ENCODE data around the gene KLHDC2.
"Not testable (repeated sequence)": the region's sequence is repeated elsewhere in the genome, so short reads cannot be mapped to it uniquely, and the experiment has no call there.

The KLHDC2 gene, protein sequence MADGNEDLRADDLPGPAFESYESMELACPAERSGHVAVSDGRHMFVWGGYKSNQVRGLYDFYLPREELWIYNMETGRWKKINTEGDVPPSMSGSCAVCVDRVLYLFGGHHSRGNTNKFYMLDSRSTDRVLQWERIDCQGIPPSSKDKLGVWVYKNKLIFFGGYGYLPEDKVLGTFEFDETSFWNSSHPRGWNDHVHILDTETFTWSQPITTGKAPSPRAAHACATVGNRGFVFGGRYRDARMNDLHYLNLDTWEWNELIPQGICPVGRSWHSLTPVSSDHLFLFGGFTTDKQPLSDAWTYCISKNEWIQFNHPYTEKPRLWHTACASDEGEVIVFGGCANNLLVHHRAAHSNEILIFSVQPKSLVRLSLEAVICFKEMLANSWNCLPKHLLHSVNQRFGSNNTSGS

DNA sequence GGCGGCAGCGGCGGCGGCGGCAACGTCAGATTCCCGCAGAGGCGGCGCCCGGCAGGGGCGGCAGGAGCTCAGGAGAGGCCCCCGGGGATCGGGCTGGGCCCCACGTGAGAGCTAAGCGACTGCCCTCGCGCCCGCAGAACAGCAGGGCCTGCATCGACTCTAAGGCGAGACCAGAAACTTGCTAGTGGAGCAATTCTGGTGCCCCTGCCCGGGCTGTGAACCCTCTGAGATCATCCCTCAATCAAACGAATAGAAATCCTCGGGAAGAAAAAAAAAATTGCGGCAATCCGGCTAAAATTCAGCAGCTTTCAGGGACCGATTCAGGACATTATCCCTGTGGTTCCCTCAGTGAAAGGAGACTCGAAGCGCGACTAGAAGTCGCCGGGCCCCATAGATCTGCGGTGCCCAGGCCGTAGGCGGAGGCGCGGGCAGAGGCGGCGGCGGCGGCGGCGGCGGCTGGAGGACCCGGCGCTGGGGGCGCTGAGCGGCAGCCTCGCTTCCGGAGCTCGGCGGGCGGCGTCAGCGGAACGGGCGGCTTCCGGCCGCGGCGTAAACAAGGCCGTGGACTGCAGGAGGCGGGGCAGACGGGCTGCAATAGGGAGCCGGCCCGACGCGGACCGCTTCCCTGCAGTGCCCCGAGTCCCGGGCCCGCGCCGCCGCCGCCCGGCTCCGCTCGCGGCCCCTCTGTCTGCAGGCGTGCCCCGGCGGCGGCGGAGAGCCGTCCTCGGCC is at the start of gene KLHDC2:
KLHDC2 (plus strand) TSS at position 583 of the 730 bp plus-strand sequence. CDS start 316 bp downstream, outside the sequence.
- DNase-seq (ENCODE audit: low read depth), result peak; percentile 92

DNA sequence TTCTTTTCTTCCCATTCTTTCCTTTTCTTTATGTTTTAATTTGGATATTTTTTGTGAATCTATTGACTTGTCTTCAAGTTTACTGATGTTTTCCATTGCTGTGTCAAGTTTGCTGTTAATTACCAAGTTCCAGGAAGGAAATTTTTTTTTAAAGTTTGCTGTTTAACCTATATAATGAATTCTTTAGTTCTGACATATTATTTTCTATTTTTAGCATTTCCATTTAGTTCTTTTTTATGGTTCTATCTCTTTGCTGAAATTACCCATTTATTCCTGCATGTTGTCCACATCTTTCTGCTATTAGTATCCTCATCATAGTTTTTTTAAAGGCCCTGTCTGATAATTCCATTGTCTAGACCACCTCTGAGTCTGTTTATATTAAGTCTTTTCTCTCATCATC is 47.2 kb upstream of the KLHDC2 start:
- DNase-seq (ENCODE audit: low read depth), result no peak

DNA sequence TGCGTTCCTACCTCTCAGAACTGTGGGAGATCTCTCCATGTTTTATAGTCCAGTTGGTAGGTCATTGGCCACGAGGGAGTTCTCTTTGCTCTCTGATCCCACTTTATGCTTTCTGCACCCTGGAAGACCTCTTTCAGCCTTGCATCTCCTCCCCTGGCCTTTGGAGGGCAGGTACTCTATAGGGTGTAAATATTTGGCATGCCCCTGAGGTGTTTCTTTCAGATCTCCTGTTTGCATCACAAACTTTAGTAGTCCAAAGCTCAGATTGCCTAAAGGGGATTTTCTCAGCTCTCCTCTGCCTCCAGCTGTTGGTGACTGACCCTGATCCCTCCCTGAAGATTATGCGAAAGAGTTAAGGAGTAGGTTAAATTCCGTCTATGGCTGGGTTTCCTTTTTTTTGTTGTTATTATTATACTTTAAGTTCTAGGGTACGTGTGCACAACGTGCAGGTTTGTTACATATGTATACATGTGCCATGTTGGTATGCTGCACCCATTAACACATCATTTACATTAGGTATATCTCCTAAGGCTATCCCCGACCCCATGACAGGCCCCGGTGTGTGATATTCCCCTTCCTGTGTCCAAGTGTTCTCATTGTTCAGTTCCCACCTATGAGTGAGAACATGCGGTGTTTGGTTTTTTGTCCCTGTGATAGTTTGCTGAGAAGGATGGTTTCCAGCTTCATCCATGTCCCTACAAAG is 46.1 kb upstream of the KLHDC2 start:
- DNase-seq (ENCODE audit: low read depth), result not testable (repeated sequence)

DNA sequence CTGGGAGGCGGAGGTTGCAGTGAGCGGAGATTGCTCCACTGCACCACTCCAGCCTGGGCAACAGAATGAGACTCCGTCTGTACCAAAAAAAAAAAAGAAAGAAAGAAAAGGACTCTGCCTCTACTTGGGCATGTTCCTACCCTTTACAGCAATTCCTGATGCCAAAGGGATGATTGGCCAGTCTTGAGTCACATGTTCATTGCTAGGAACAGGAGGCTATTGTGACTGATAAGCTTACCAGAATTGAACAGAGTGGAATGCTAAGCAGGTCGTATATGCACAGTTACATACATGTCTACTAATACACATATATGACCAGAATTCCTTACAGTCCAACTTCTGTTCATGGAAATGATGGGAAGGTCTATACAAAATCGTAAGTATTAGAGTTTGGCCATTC is 40.8 kb upstream of the KLHDC2 start:
- DNase-seq (ENCODE audit: low read depth), result no peak

DNA sequence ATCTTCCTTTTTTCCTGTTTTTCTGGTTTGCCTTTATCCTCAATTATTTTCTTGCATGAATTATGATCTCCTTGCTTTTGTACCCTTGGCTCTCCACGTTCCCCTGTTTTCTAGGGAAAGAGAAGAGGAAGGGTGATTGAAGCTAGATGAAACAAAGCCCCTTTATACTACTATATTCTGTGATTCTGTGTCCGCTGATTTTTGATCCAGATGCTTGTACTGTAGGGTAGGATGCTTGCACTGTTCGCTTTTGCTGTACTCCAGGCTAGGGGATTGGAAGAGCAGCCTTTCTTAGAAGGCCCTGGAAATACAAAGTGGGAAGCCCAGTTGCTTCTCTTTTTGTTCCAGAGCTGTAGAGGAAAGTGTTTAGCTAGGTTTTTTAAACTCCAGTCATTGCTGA is 35.1 kb upstream of the KLHDC2 start:
- DNase-seq (ENCODE audit: low read depth), result no peak

DNA sequence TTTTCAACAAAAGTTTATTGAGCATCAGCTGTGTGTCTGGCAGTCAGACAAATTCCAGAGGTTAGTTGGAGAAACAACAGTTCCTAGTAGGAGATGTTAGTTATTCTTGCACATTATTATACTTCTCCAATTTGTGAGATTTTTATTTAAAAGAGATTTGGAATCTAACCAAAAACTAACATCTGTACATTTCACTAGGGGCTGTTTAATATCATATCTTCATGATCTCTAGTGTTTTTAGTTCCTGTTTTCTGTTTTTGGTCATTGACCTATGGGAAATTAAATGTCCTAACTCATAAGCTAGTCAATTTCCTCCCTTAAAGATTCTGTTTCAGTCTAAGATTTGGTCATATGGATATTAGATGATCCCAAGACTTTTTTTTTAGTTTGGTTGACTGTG is 34.1 kb upstream of the KLHDC2 start:
- no peak for DNase-seq (ENCODE audit: low read depth)

DNA sequence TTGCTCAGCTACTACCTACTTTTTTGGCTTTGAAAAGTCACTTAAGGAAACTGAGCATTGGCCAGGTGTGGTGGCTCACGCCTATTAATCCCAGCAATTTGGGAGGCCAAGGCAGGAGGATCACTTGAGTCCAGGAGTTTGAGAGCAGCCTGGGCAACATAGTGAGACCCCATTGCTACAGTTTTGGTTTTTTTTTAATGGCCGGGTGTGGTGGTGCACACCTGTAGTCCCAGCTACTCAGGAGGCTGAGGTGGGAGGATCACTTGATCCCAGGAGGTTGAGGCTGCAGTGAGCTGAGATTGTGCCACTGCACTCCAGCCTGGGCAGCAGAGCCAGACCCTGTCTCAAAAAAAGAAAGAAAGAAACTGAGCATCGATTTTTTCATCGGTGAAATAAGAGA is 32.3 kb upstream of the KLHDC2 start:
- DNase-seq (ENCODE audit: low read depth), result not testable (repeated sequence)

DNA sequence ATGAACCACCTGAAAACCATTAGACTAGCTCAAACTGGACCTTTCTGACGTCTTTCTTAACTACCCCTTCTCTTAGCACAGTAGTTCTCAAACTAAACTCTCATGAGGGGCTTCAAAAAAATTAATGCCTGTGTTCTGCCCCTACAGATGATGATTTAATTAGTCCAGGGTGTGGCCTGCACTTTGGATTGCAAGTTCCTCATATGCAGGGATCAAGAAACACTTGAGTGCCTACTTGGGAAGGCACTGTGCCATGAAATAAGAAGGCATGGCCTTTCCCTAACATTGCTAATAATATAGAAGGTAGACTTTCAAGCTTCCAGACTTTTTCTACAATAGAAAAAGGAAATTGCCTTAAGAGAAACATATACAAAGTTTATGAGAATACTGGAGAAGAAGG is 22.8 kb upstream of the KLHDC2 start:
- no peak for DNase-seq (ENCODE audit: low read depth)

DNA sequence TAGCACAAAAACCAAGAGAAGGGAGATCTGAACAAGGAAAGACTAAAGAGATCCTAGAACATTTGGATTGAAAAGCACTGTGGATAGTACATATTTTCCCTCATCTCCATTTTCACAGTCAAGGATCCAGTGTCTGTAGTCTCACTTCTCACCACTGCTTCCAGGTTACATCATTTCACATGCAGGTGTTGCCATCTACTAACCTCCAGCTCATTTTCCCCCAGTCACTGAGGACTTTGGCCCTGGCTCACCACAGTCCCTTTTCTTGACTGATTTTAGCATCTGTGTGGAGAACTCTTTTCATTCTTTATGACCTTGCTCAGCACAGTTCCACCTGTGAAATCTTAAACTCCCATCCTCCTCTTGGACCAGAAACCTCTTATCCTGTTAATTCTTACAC is 21.5 kb upstream of the KLHDC2 start:
- DNase-seq (ENCODE audit: low read depth), result not testable (repeated sequence)

DNA sequence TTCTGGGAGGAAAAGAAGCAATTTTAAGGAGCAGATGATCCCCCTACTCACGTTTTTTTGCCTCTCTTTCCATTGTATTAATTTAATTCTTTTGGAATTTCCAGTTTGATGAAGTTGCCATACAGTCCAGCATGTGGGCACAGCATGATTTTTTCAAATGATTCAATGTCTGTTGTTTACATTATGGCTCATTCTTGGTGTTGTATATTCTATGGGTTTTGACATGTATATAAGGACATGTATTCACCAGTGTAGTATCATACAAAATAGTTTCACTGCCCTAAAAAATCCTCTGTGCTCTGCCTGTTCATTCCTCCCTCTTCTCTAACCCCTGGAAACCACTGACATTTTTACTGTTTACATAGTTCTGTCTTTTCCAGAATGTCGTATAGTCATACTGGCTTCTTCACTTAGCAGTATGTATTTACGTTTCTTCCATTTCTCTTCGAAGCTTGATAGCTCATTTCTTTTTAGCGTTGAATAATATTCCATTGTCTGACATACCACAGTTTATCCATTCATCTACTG is 13.3 kb upstream of the KLHDC2 start:
- DNase-seq (ENCODE audit: low read depth), result no peak

DNA sequence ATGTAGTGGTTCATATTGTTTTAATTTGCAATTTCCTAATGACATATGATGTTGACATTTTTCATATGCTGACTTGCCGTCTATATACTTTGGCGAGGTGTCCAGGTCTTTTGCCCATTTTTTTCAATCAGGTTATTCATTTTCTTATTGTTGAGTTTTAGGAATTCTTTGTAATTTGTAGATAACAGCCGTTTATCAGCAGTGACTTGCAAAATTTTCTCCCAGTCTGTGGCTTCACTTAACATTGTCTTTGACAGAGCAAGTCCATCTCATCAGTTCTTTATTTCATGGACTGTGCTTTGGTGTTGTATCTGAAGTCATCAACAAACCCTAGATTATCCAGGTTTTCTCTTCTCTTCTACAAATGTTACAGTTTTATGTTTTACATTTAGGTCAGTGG is 12.6 kb upstream of the KLHDC2 start:
- DNase-seq (ENCODE audit: low read depth), result no peak

DNA sequence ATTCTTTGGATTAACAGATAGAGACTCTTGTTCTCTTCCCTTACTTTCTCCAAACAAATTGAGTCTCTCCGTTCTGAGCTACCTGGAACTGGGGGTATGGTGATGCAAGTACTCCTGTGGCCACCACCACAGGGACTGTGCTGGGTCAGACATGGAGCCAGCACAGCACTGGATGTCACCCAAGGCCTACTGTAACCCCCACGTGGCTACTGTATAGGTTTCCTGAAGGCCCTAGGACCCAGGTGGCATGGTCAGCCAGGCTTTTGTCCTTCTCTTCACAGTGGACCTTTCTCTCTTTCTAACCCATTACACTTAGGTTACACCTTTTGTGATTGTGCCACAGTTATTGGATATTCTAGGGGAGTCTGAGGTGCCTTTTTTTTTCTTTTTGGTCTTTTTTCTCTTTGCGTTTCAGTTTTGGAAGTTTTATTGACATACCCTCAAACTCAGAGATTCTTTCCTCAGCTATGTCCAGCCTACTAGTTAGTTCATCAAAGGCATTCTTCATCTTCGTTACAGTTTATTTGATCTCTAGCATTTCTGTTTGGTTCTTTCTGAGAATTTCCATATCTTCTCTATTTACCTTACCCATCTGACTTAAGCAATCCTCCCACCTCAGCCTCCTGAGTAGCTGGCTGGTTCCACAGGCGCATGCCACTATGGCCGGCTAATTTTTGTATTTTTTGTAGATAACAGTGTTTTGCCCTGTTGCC is 6.0 kb upstream of the KLHDC2 start:
- DNase-seq (ENCODE audit: low read depth), result no peak

DNA sequence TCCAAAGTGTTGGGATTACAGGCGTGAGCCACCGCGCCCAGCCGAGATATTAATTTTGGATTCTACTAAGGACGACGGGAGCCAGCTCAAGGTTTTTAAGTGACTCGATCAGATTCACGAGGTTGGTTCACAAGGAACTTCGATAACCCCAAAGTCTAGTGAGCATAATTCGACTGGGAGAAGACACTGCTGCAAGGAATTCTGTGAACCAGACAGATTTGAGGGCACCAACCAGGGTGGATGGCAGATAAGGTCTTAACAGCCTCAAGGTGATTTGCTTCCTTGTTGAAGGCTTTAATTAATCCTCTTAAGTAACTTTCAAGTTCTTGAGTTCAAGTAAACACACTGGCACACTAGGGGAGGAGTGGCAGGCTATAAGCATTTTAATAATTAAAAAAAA is 1.1 kb upstream of the KLHDC2 start:
- peak; percentile 8 for DNase-seq (ENCODE audit: low read depth)

DNA sequence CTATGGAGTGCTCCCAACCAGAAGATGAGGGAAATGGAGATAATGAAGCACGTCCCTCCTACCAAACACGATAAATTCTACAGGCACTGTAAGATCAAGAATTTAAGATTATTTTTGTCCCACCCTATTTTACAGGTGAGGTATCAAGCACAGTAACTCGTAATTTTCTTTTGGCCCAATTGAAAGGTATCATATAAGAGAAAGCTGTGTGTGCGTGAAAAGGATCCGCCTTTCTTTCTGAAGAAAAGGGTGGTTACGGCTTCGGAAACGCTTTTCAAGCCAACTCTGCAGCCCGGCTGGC is 733 bp upstream of the KLHDC2 start:
- DNase-seq (ENCODE audit: low read depth), result no peak

DNA sequence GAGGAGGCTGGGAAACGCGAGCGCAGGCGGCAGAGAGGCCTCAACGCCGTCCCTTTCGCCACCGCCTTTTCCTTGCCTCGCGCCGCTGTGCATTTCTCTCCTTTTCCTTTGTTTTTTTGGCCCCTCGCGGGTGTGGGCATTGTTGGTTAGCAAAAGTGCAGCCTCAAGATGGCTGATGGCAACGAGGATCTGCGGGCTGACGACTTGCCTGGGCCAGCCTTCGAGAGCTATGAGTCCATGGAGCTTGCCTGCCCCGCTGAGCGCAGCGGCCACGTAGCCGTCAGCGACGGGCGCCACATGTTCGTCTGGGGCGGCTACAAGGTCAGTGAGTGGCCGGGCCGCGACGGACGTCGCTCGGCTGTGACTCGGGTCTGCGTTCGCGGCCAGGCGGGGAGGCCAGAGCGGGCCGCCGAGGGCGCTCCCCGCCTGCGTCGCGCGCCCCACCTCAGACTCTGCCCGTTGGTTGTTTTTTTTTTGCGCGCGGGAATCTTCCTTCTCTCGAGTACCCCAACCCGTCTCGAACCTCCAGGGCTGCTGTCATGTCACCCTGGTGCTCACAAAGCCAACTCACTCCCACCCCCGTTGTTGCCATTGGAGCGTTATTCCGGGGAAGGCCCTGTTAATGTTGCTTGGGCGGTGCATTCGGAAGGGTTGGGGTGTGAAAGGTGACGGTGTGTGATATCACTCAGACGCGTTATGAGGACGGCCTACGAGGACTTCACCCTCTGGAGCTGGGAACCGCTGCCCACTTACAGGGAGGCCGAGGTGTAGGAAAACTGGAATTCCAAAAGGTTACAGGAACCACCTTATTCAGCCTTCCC is 558 bp downstream of the KLHDC2 start:
- peak; percentile 81 for DNase-seq (ENCODE audit: low read depth)

DNA sequence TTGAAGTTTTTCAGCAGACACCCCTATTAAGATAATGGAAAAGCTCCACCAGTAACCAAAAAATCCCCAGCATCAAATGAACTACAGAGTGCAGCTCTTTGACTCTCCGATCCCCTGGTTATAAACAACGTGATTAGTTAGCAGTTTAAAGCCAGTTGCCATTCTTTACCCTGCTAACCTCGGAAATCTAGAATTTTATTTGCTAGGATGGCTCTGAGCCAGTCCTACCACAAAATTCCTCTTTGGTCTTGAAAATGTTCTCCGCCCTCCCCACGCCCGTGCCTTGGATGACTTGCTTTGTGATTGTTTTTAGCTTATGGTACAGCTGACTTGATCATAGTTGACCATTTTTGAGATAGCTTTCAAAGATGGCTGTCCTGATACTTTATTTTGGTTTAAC is 1.2 kb downstream of the KLHDC2 start:
- peak; percentile 82 for DNase-seq (ENCODE audit: low read depth)

DNA sequence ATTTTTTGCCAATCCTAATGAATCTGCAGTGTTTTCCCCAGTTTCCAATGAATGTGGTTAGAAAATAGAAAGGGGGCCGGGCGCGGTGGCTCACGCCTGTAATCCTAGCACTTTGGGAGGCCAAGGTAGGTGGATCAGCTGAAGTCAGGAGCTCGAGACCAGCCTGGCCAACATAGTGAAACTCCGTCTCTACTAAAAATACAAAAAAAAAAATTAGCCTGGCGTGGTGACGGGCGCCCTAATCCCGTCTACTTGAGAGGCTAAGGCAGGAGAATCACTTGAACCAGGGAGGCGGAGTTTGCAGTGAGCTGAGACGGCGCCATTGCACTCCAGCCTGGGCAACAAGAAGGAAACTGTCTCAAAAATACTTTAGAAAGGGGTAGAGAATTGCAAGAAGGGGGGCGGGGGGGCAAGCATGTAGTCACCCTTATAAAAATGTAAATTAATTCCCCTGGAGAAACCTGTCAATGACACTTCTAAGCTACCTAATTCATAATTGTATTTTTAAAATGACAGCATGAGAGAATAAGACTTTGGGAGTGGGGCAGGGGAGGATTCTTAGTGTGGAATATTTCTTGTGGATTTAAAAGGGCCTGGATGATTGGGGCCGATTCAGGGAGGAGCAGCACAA is 1.7 kb downstream of the KLHDC2 start:
- no peak for DNase-seq (ENCODE audit: low read depth)

DNA sequence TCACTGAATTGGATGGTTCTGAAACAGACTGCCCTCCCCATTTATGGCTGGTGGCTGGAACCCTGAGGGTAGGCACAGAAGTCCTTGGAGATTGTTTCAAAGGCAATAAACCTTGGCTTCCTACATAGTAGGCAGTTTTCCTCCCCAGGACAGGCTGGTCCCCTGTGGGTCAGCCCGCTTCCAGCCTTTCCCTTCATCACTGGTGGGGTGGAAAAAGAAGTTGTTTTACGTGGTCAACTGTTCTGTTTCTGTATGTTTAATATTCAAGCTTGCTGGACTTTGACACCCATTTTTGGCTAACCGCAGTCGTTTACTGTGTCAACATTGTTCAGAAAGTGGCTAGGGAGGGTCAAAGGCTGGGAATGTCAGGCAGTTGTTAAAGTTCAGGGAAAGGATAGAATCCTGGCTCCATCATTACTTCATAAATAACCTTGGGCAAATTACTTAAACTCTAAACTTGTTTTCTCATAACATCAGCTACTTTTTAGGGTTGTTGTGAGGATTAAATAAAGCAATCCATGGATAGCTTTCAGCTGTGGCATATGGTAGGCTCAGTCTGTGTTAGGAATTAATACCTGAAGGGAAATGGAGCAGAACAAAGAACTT is 2.4 kb downstream of the KLHDC2 start:
- DNase-seq (ENCODE audit: low read depth), result peak; percentile 85

DNA sequence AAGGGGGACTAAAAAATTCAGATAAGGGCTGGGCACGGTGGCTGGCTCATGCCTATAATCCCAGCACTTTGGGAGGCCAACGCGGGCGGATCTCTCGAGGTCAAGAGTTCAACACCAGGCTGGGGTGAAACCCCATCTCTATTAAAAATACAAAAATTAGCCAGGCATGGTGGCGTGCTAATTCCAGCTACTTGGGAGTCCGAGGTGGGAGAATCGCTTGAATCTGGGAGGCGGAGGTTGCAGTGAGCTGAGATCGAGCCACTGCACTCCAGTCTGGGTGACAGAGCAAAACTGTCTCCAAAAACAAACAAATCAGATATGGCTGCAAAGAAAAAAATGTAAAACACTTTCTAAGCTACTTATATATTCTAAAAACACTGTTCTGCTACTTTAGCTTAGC is 3.7 kb downstream of the KLHDC2 start:
- not testable (repeated sequence) for DNase-seq (ENCODE audit: low read depth)

DNA sequence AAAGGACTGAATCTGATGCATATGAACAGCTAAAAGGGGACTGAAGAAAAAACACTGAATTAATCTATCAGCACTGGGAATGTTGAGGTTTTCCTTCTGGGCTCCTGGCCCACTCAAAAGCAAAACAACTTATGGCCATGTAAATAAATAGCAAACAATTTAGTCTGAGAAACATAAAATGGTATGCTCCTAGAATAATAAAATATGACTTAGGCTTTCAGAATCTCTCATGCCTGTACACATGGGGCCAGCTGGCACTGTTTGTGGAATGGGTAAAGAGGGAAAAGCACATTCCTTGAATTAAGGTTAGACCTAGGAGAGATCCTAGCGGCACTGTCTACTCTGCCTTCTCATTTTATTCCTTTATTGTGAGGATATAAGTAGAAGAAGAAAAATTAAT is 6.2 kb downstream of the KLHDC2 start:
- no peak for DNase-seq (ENCODE audit: low read depth)
